GM15510 (cell line): ENCODE measurements around the gene EEF1AKMT3.

ENCODE experiments used
- POLR2A ChIP-seq: IDR thresholded peaks from 3 replicates; pipeline ENCODE4 v1.6.1; 2011; ENCODE audit warnings: borderline replicate concordance; ENCODE audit not compliant: insufficient read length; ENCODE audit errors: extremely low read depth

EEF1AKMT3 gene

GRCh38 chr12:57765003-57765697, 7.3 kb upstream of the EEF1AKMT3 start:
- no peak for TF ChIP-seq POLR2A

- no peak for TF ChIP-seq POLR2A
These were observed 6.5 kb upstream of the EEF1AKMT3 start for GRCh38 chr12:57765698-57766463.

GRCh38 chr12:57766464-57767304, 5.7 kb upstream of the EEF1AKMT3 start, which contains the start of gene CYP27B1:
TSS of gene CYP27B1 (minus strand) at chr12:57767078. CDS start at chr12:57767041, 37 bp downstream.
- TF ChIP-seq POLR2A, result no peak

- TF ChIP-seq POLR2A, result no peak
These were observed 5.1 kb upstream of the EEF1AKMT3 start for GRCh38 chr12:57767305-57767698.

- TF ChIP-seq POLR2A, result no peak
These were observed 4.5 kb upstream of the EEF1AKMT3 start for GRCh38 chr12:57767876-57768275.

GRCh38 chr12:57769594-57769993, 2.8 kb upstream of the EEF1AKMT3 start:
- no peak for TF ChIP-seq POLR2A

GRCh38 chr12:57770734-57771133, 1.7 kb upstream of the EEF1AKMT3 start:
- no peak for TF ChIP-seq POLR2A

GRCh38 chr12:57771236-57771872, 1.1 kb upstream of the EEF1AKMT3 start:
- TF ChIP-seq POLR2A, result no peak

GRCh38 chr12:57771873-57772428, 463 bp upstream of the EEF1AKMT3 start, which contains the start of gene METTL1:
TSS of gene METTL1 (minus strand) at chr12:57772105. CDS start at chr12:57772083, 22 bp downstream.
- peak; percentile 80 for TF ChIP-seq POLR2A

- TF ChIP-seq POLR2A, result no peak
These were observed 2.6 kb downstream of the EEF1AKMT3 start for GRCh38 chr12:57775044-57775443.

- no peak for TF ChIP-seq POLR2A
These were observed 3.3 kb downstream of the EEF1AKMT3 start for GRCh38 chr12:57775563-57776246.

GRCh38 chr12:57776247-57776587, 3.8 kb downstream of the EEF1AKMT3 start:
- no peak for TF ChIP-seq POLR2A

- no peak for TF ChIP-seq POLR2A
These were observed 5.0 kb downstream of the EEF1AKMT3 start for GRCh38 chr12:57777367-57777766.

- TF ChIP-seq POLR2A, result no peak
These were observed 5.5 kb downstream of the EEF1AKMT3 start for GRCh38 chr12:57777911-57778310.
